ENCODE measurements around the gene CBLB.

- TF ChIP-seq KLF17 (tag by site-specific recombination; IDR thresholded peaks at IDR 0.05) (no peak), SCRT2 (tag by site-specific recombination; IDR thresholded peaks at IDR 0.05) (no peak), ZNF394 (tag by site-specific recombination; IDR thresholded peaks at IDR 0.05; ENCODE audit: borderline replicate concordance) (no peak), ZFP37 (tag by site-specific recombination; IDR thresholded peaks at IDR 0.05) (no peak), ZNF223 (tag by site-specific recombination; IDR thresholded peaks at IDR 0.05) (no peak), HOXD13 (CRISPR knock-in tag; IDR thresholded peaks at IDR 0.05; ENCODE audit: borderline replicate concordance) (no peak), KLF9 (tag by site-specific recombination; IDR thresholded peaks at IDR 0.05; ENCODE audit: low read depth) (no peak), ZNF214 (tag by site-specific recombination; IDR thresholded peaks at IDR 0.05; ENCODE audit: borderline replicate concordance) (no peak), MEIS1 (CRISPR knock-in tag; IDR thresholded peaks at IDR 0.05; ENCODE audit: borderline replicate concordance) (no peak)
- TF ChIP-seq, protein P1, sequence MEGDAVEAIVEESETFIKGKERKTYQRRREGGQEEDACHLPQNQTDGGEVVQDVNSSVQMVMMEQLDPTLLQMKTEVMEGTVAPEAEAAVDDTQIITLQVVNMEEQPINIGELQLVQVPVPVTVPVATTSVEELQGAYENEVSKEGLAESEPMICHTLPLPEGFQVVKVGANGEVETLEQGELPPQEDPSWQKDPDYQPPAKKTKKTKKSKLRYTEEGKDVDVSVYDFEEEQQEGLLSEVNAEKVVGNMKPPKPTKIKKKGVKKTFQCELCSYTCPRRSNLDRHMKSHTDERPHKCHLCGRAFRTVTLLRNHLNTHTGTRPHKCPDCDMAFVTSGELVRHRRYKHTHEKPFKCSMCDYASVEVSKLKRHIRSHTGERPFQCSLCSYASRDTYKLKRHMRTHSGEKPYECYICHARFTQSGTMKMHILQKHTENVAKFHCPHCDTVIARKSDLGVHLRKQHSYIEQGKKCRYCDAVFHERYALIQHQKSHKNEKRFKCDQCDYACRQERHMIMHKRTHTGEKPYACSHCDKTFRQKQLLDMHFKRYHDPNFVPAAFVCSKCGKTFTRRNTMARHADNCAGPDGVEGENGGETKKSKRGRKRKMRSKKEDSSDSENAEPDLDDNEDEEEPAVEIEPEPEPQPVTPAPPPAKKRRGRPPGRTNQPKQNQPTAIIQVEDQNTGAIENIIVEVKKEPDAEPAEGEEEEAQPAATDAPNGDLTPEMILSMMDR (tag by site-specific recombination; IDR thresholded peaks at IDR 0.05): no peak
- TF ChIP-seq, protein P2, sequence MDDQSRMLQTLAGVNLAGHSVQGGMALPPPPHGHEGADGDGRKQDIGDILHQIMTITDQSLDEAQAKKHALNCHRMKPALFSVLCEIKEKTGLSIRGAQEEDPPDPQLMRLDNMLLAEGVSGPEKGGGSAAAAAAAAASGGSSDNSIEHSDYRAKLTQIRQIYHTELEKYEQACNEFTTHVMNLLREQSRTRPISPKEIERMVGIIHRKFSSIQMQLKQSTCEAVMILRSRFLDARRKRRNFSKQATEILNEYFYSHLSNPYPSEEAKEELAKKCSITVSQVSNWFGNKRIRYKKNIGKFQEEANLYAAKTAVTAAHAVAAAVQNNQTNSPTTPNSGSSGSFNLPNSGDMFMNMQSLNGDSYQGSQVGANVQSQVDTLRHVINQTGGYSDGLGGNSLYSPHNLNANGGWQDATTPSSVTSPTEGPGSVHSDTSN (CRISPR knock-in tag; IDR thresholded peaks at IDR 0.05): no peak
- TF ChIP-seq, protein P3, sequence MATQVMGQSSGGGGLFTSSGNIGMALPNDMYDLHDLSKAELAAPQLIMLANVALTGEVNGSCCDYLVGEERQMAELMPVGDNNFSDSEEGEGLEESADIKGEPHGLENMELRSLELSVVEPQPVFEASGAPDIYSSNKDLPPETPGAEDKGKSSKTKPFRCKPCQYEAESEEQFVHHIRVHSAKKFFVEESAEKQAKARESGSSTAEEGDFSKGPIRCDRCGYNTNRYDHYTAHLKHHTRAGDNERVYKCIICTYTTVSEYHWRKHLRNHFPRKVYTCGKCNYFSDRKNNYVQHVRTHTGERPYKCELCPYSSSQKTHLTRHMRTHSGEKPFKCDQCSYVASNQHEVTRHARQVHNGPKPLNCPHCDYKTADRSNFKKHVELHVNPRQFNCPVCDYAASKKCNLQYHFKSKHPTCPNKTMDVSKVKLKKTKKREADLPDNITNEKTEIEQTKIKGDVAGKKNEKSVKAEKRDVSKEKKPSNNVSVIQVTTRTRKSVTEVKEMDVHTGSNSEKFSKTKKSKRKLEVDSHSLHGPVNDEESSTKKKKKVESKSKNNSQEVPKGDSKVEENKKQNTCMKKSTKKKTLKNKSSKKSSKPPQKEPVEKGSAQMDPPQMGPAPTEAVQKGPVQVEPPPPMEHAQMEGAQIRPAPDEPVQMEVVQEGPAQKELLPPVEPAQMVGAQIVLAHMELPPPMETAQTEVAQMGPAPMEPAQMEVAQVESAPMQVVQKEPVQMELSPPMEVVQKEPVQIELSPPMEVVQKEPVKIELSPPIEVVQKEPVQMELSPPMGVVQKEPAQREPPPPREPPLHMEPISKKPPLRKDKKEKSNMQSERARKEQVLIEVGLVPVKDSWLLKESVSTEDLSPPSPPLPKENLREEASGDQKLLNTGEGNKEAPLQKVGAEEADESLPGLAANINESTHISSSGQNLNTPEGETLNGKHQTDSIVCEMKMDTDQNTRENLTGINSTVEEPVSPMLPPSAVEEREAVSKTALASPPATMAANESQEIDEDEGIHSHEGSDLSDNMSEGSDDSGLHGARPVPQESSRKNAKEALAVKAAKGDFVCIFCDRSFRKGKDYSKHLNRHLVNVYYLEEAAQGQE (tag by site-specific recombination; IDR thresholded peaks at IDR 0.05): no peak
- TF ChIP-seq, protein P4, sequence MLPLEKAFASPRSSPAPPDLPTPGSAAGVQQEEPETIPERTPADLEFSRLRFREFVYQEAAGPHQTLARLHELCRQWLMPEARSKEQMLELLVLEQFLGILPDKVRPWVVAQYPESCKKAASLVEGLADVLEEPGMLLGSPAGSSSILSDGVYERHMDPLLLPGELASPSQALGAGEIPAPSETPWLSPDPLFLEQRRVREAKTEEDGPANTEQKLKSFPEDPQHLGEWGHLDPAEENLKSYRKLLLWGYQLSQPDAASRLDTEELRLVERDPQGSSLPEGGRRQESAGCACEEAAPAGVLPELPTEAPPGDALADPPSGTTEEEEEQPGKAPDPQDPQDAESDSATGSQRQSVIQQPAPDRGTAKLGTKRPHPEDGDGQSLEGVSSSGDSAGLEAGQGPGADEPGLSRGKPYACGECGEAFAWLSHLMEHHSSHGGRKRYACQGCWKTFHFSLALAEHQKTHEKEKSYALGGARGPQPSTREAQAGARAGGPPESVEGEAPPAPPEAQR (tag by site-specific recombination; IDR thresholded peaks at IDR 0.05): no peak
- TF ChIP-seq, protein P5, sequence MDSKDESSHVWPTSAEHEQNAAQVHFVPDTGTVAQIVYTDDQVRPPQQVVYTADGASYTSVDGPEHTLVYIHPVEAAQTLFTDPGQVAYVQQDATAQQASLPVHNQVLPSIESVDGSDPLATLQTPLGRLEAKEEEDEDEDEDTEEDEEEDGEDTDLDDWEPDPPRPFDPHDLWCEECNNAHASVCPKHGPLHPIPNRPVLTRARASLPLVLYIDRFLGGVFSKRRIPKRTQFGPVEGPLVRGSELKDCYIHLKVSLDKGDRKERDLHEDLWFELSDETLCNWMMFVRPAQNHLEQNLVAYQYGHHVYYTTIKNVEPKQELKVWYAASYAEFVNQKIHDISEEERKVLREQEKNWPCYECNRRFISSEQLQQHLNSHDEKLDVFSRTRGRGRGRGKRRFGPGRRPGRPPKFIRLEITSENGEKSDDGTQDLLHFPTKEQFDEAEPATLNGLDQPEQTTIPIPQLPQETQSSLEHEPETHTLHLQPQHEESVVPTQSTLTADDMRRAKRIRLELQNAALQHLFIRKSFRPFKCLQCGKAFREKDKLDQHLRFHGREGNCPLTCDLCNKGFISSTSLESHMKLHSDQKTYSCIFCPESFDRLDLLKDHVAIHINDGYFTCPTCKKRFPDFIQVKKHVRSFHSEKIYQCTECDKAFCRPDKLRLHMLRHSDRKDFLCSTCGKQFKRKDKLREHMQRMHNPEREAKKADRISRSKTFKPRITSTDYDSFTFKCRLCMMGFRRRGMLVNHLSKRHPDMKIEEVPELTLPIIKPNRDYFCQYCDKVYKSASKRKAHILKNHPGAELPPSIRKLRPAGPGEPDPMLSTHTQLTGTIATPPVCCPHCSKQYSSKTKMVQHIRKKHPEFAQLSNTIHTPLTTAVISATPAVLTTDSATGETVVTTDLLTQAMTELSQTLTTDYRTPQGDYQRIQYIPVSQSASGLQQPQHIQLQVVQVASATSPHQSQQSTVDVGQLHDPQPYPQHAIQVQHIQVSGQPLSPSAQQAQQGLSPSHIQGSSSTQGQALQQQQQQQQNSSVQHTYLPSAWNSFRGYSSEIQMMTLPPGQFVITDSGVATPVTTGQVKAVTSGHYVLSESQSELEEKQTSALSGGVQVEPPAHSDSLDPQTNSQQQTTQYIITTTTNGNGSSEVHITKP (tag by site-specific recombination; IDR thresholded peaks at IDR 0.05): no peak
These were observed 36.2 kb downstream of the CBLB start for GRCh38 chr3:105832644-105833043.

Data from HEK293 (cell line).